Raji (cell line): ENCODE results near the gene PHF13.

Source experiments
- POLR2A ChIP-seq: IDR thresholded peaks from 2 replicates; pipeline ENCODE4 v1.6.1; 2011; ENCODE audit warnings: low read depth, low read length, control low read depth; ENCODE audit not compliant: insufficient read depth

Gene PHF13

GRCh38 chr1:6612641-6613360 lies 730 bp upstream of the PHF13 start:
- no peak for TF ChIP-seq POLR2A

DNA sequence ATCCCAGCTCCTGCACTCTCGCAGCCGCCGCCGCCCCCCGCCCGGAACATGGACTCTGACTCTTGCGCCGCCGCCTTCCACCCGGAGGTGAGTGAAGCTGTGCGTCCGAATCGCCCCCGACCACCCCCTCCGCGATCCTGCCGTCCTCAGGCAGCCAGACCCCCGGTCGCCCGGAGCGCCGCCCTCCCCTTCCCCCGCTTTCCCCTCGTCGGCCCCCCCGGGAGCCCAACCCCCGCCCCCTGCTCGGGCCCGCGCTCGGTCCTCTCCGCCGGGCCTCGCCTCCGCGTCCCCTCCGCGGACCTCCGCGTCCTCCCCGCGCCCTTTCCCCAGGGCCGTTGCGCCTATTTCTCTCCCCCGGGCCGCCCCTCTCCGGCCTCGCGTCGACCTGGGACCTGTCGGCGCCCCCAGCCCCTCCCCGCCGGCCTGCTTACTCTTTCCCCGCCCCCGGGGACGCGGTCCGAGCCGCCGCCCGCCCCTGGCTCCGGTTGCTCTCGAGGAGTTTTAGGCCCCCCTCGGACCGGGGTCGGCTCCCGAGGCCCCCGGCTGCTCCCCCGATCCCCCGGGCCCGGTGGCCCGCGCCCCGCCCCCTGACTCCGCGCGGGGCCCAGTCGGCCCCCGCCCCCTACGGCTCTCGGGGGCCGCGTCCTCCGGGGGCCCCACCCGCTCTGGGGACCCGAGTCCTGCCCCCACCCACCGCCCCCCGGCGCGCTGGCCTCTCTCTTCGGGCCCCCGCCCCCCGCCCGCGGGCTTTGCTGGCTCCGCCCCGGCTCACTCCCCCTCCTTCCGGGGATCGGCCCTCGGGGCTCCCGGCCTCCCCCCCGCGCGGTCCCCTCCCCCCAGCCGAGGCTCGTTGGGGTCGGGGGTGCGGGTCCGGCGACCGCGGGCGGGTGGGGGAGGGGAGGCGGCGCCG lies 743 bp downstream of the PHF13 start:
- TF ChIP-seq POLR2A = no peak

GRCh38 chr1:6614929-6615785 lies 1.6 kb downstream of the PHF13 start:
- no peak for TF ChIP-seq POLR2A

- TF ChIP-seq POLR2A = no peak
Measured at GRCh38 chr1:6619045-6619444, 5.5 kb downstream of the PHF13 start.

GRCh38 chr1:6621429-6622391 lies 8.2 kb downstream of the PHF13 start:
- TF ChIP-seq POLR2A = no peak

GRCh38 chr1:6622396-6623152 lies 9.0 kb downstream of the PHF13 start:
- TF ChIP-seq POLR2A = no peak

DNA sequence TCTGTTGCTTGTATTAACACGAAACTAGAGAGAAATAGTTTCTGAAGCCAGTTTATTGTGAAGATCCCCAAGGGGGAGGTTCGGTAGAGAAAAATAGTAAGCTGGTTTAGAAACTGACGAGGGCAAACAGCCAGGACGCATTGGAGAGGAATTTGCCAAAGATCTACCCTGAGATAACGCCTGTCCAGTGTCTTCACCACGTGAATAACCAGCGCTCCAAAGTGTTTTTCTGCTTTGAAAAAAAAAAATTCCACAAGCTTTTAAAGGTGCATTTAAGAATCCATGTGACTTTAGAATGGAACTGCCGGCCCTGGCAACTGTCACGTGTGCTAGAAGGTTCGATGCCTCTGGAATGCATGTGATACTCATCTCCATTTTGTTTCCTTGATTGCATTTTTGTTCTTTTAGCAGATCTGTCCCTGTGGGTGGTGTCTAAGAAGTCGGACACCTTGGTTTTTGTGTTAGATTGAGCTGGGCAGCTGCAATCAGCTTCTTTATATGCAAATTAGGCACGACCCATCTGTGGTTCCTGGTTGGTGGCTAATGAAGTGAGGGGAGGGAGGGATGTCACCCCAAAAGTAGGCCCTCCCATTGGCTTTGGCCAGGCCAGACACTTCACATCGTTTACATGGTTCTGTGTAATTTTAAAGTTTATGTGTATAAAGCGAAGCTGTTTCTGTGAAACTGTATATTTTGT lies 9.9 kb downstream of the PHF13 start:
- no peak for TF ChIP-seq POLR2A

- peak; percentile 75 for TF ChIP-seq POLR2A
Measured at GRCh38 chr1:6624710-6625583, 11.4 kb downstream of the PHF13 start, which contains the start of gene THAP3. Gene THAP3, plus strand, starts transcription at chr1:6624868. Its CDS starts 351 bp downstream, at chr1:6625219.

DNA sequence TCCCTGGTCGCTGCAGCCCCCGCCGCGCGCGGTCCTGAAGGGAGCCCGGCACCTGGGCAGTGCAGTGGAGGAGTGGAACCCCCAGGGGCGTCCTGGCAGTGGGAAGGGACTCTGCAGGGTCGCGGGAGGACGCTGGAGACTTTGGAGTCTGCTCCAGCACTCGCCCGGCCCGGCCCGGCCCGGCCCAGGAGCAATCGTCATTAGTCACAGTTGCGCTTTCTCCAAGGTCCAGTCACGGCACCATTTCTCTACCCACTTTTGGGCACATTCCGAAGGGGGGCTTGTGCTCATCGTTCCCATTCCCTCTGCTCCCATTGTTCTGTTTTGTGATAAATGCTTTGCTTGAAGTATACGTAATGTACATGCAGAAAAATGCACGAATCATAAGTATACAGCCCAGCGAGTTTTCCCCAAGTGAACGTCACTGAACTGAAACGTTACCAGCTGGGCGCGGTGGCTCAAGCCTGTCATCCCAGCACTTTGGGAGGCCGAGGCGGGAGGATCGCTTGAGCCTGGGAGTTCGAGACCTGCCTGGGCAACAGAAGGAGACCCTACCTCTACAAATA lies 12.1 kb downstream of the PHF13 start:
- TF ChIP-seq POLR2A = no peak

DNA sequence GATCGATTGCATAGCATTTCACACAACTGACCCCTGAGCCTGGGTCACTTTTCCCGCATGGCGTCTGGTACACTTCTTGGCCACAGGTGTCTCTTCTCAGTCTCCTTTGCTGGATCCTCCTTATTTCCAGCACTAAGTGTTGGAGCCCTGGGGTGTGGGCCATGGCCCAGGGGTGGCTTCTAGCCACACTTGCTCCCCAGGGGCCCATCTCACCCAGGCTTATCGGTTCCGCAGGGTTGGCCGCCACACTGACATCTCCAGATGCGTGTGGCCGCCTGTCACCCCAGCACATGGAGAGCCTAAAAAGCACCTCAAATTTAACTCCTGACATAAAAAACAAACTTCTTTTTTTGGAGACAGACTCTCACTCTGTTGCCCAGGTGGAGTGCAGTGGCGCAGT lies 13.5 kb downstream of the PHF13 start:
- TF ChIP-seq POLR2A = no peak

- TF ChIP-seq POLR2A = no peak
Measured at GRCh38 chr1:6627841-6628545, 14.5 kb downstream of the PHF13 start.
